ENCODE data around the gene NRXN3. TPM values are rescaled to one million over a fixed set of nuclear protein-coding genes. Genes with fewer than 3 reads are reported as not detected.

Gene NRXN3
- total RNA-seq, 4 donors from 2014 or later: 4.1 to 11.9 (median 5.8) TPM

- no peak for DNase-seq
- intact Hi-C loops (cut with DNase I; ENCODE audit: low total_unique reads): no loop called here
- WGBS, 2 donors (ENCODE audit: low coverage in 1 of 2): 55 to 78% methylated on average over 1 to 2 of the region's 2 CpGs
- H3K36me3 ChIP-seq: no peaks in the 10 kb centered on the region
- H3K4me3 ChIP-seq: no peak overlapping the region
- TF ChIP-seq POLR2AphosphoS5 (IDR thresholded peaks at IDR 0.05) (no peak), EP300 (IDR thresholded peaks at IDR 0.05; ENCODE audit: low read depth) (no peak), POLR2A (IDR thresholded peaks at IDR 0.05) (no peak), CTCF (IDR thresholded peaks at IDR 0.05) (no peak)
- no peak overlapping the region for H3K27ac ChIP-seq
- H3K9me3 ChIP-seq: no peaks in the 10 kb centered on the region
- no peaks in the 10 kb centered on the region for H3K27me3 ChIP-seq
- no peaks in the 10 kb centered on the region for H3K4me1 ChIP-seq
- in situ Hi-C loops (cut with MboI; ENCODE audit: low pct_ligation_motif_present in 1 of 4, low pct_unique_long_range_greater_than_20kb in 1 of 4, low sequenced_read_pairs in 3 of 4): no loop called here
Observed at GRCh38 chr14:79357307-79357706, 1187.1 kb downstream of the NRXN3 start.

DNA sequence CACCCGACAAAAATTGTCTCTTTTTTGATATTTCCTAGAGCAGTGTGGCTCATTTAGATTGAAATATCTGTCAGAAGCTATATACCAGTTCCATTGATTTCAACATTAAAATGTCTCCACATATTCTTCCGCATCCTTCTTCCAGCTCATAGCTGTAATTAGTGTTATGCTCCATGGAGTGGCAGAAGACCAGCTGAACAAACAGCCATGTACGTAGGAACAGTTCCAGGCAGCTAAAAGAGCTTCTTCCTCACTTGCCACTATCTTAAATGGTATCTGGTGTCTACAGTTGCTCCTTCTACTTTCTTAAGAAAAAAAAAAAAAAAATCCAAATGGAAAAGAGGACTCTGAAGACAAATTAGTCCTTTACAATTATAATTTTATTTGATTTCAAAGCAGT is 1193.1 kb downstream of the NRXN3 start:
- Histone ChIP-seq H3K36me3 (no peaks in the 10 kb centered on the region), H3K9me3 (no peaks in the 10 kb centered on the region), H3K27me3 (no peaks in the 10 kb centered on the region), H3K4me1 (no peaks in the 10 kb centered on the region), H3K27ac (no peak overlapping the region), H3K4me3 (no peak overlapping the region)
- no peak for DNase-seq
- no peak for TF ChIP-seq CTCF (IDR thresholded peaks at IDR 0.05)
- TF ChIP-seq POLR2A (IDR thresholded peaks at IDR 0.05): no peak
- TF ChIP-seq EP300 (IDR thresholded peaks at IDR 0.05; ENCODE audit: low read depth): no peak
- in situ Hi-C loops (cut with MboI; ENCODE audit: low pct_ligation_motif_present in 1 of 4, low pct_unique_long_range_greater_than_20kb in 1 of 4, low sequenced_read_pairs in 3 of 4) (no loop called here), intact Hi-C loops (cut with DNase I; ENCODE audit: low total_unique reads) (no loop called here)
- 81 to 89% methylated on average over 3 of the region's 3 CpGs for WGBS, 2 donors (ENCODE audit: low coverage in 1 of 2)

- Histone ChIP-seq H3K4me3 (no peak overlapping the region), H3K4me1 (peaks cover 0 to 3% (median 0%) of the 10 kb centered on the region in 4 donors), H3K27ac (peak overlapping the region; percentile 29 to 77 (median 62)), H3K36me3 (no peaks in the 10 kb centered on the region), H3K27me3 (no peaks in the 10 kb centered on the region), H3K9me3 (no peaks in the 10 kb centered on the region)
- 59 to 60% methylated on average over 9 to 10 of the region's 10 CpGs for WGBS, 2 donors (ENCODE audit: low coverage in 1 of 2)
- no peak for DNase-seq
- in situ Hi-C loops (cut with MboI; ENCODE audit: low pct_ligation_motif_present in 1 of 4, low pct_unique_long_range_greater_than_20kb in 1 of 4, low sequenced_read_pairs in 3 of 4): no loop called here
- intact Hi-C loops (cut with DNase I; ENCODE audit: low total_unique reads): no loop called here
- TF ChIP-seq CTCF (IDR thresholded peaks at IDR 0.05): no peak
- peak; percentile 81 to 93 (median 87) for TF ChIP-seq POLR2AphosphoS5 (IDR thresholded peaks at IDR 0.05)
- TF ChIP-seq EP300 (IDR thresholded peaks at IDR 0.05; ENCODE audit: low read depth): peak; percentile 58
- TF ChIP-seq POLR2A (IDR thresholded peaks at IDR 0.05): no peak
Observed at GRCh38 chr14:79369359-79370332, 1199.5 kb downstream of the NRXN3 start.

DNA sequence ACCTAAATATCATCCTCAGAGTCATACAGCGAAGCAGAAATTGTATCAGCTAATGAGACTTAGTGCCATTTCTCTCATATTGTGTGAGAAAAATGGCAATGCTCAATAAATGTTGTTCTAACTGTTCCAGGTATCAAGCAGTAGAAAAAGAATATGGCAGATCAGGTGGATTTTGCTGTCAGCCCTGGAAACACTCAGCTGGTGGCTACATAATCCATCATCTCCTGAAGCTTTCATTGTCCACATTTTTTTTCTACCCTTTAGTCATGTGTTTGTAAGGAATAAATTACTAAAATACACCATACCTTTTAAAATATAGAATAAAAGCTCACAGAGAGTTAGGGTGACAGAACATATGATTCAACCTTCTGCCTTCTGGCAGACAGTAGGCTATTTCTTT is 1200.8 kb downstream of the NRXN3 start:
- Histone ChIP-seq H3K9me3 (no peaks in the 10 kb centered on the region), H3K27ac (peak overlapping the region in 2 of 4 donors; percentile 54 to 69), H3K4me3 (no peak overlapping the region), H3K4me1 (peaks cover 0 to 3% (median 0%) of the 10 kb centered on the region in 4 donors), H3K27me3 (no peaks in the 10 kb centered on the region), H3K36me3 (no peaks in the 10 kb centered on the region)
- intact Hi-C loops (cut with DNase I; ENCODE audit: low total_unique reads) (no loop called here), in situ Hi-C loops (cut with MboI; ENCODE audit: low pct_ligation_motif_present in 1 of 4, low pct_unique_long_range_greater_than_20kb in 1 of 4, low sequenced_read_pairs in 3 of 4) (no loop called here)
- 81 to 89% methylated on average over 1 of the region's 1 CpG for WGBS, 2 donors (ENCODE audit: low coverage in 1 of 2)
- TF ChIP-seq POLR2AphosphoS5 (IDR thresholded peaks at IDR 0.05): peak in 1 of 3 donors; percentile 12
- no peak for TF ChIP-seq CTCF (IDR thresholded peaks at IDR 0.05)
- no peak for TF ChIP-seq EP300 (IDR thresholded peaks at IDR 0.05; ENCODE audit: low read depth)
- DNase-seq: no peak
